Measurements from ENCODE around the gene MRPS9.

The MRPS9 gene

GRCh38 chr2:105125920-105126319 is 88.1 kb downstream of the MRPS9 start:
- no peak for DNase-seq

GRCh38 chr2:105126336-105126735 is 88.5 kb downstream of the MRPS9 start:
- no peak for DNase-seq

GRCh38 chr2:105127289-105127915 is 89.5 kb downstream of the MRPS9 start:
- DNase-seq: no peak

- no peak for DNase-seq
Observed at GRCh38 chr2:105129722-105130232, 91.9 kb downstream of the MRPS9 start.

- DNase-seq: no peak
Observed at GRCh38 chr2:105130546-105130945, 92.7 kb downstream of the MRPS9 start.

- DNase-seq: no peak
Observed at GRCh38 chr2:105134081-105134480, 96.2 kb downstream of the MRPS9 start.

GRCh38 chr2:105135436-105135835 is 97.6 kb downstream of the MRPS9 start:
- no peak for DNase-seq

GRCh38 chr2:105136394-105136793 is 98.5 kb downstream of the MRPS9 start:
- DNase-seq: no peak

- DNase-seq: no peak
Observed at GRCh38 chr2:105138643-105139042, 100.8 kb downstream of the MRPS9 start.

- DNase-seq: no peak
Observed at GRCh38 chr2:105139556-105140239, 101.8 kb downstream of the MRPS9 start.

- DNase-seq: no peak
Observed at GRCh38 chr2:105140240-105140568, 102.3 kb downstream of the MRPS9 start.

GRCh38 chr2:105141099-105141614 is 103.3 kb downstream of the MRPS9 start:
- DNase-seq: no peak

- no peak for DNase-seq
Observed at GRCh38 chr2:105142239-105142638, 104.4 kb downstream of the MRPS9 start.

- no peak for DNase-seq
Observed at GRCh38 chr2:105143094-105143466, 105.2 kb downstream of the MRPS9 start.

- DNase-seq: peak; percentile 11
Observed at GRCh38 chr2:105143467-105144151, 105.7 kb downstream of the MRPS9 start.

GRCh38 chr2:105144152-105144940 is 106.5 kb downstream of the MRPS9 start:
- no peak for DNase-seq

- DNase-seq: no peak
Observed at GRCh38 chr2:105144941-105145300, 107.1 kb downstream of the MRPS9 start.

GRCh38 chr2:105149272-105149671 is 111.4 kb downstream of the MRPS9 start:
- DNase-seq: no peak

Data from activated T-cell treated with anti-CD3 and anti-CD28 coated beads for 4 hours (primary cell).